Loucy (cell line): Measurements from ENCODE around the gene MRAP2.

Source experiments
- H2AFZ ChIP-seq: fragments of 200-600 bp; sonication (generic); 2 replicates; pipeline ENCODE4 v1.6.0; 2016; ENCODE audit warnings: antibody characterized with exemption, mild to moderate bottlenecking, low read length, moderate library complexity
- H3F3A ChIP-seq: fragments of 200-600 bp; 2 replicates; pipeline ENCODE4 v1.6.0; 2016; ENCODE audit warnings: antibody characterized with exemption, low read depth, mild to moderate bottlenecking
- H3K27me3 ChIP-seq: fragments of 200-600 bp; sonication (generic); 2 replicates; pipeline ENCODE4 v1.6.1; 2014; ENCODE audit warnings: low read length, mild to moderate bottlenecking; ENCODE audit not compliant: insufficient read depth, poor library complexity, severe bottlenecking
- H3K36me3 ChIP-seq: fragments of 200-600 bp; sonication (generic); 2 replicates; pipeline ENCODE4 v1.6.1; 2016; ENCODE audit warnings: low read length; ENCODE audit not compliant: insufficient read depth
- H3K4me1 ChIP-seq: fragments of 200-600 bp; sonication (generic); 2 replicates; pipeline ENCODE4 v1.5.1; 2014; ENCODE audit warnings: low read length, mild to moderate bottlenecking; ENCODE audit not compliant: insufficient read depth, poor library complexity, severe bottlenecking
- H3K4me2 ChIP-seq: fragments of 200-600 bp; sonication (generic); 2 replicates; pipeline ENCODE4 v1.6.0; 2014; ENCODE audit warnings: antibody characterized with exemption, low read length, low read depth, mild to moderate bottlenecking; ENCODE audit not compliant: poor library complexity, severe bottlenecking
- H3K4me3 ChIP-seq: fragments of 200-600 bp; sonication (generic); 2 replicates; pipeline ENCODE4 v1.5.1; 2014; ENCODE audit warnings: low read length, mild to moderate bottlenecking, mixed read lengths; ENCODE audit not compliant: poor library complexity, severe bottlenecking
- H3K79me2 ChIP-seq: fragments of 200-600 bp; sonication (generic); 2 replicates; pipeline ENCODE4 v1.6.1; 2014; ENCODE audit warnings: low read length; ENCODE audit not compliant: insufficient read depth
- H3K9ac ChIP-seq: fragments of 200-600 bp; sonication (generic); 2 replicates; pipeline ENCODE4 v1.6.0; 2014; ENCODE audit warnings: mild to moderate bottlenecking, low read depth, low read length, moderate library complexity; ENCODE audit not compliant: poor library complexity, severe bottlenecking
- H3K9me2 ChIP-seq: fragments of 200-600 bp; sonication (generic); replicated peaks from 2 replicates; pipeline ENCODE4 v1.6.1; 2016; ENCODE audit warnings: low read depth, low read length, mixed read lengths
- H3K9me3 ChIP-seq: fragments of 200-600 bp; sonication (generic); 2 replicates; pipeline ENCODE4 v1.6.1; 2014; ENCODE audit warnings: mild to moderate bottlenecking, antibody characterized with exemption, low read length, low read depth; ENCODE audit not compliant: insufficient read depth
- H4K20me1 ChIP-seq: fragments of 200-600 bp; sonication (generic); 2 replicates; pipeline ENCODE4 v1.6.0; 2014; ENCODE audit warnings: antibody characterized with exemption, low read length, mild to moderate bottlenecking; ENCODE audit not compliant: insufficient read depth, poor library complexity, severe bottlenecking
- EZH2phosphoT487 ChIP-seq: fragments of 200-600 bp; IDR thresholded peaks from 2 replicates; pipeline ENCODE4 v1.6.1; 2018; ENCODE audit warnings: antibody characterized with exemption, mild to moderate bottlenecking, moderate library complexity, borderline replicate concordance
- TF ChIP-seq, protein P1 (sequence below): fragments of 200-600 bp; sonication (generic); conservative IDR thresholded peaks from 2 replicates; pipeline ENCODE4 v1.5.1; 2014; ENCODE audit warnings: mild to moderate bottlenecking, antibody characterized with exemption, low read length

Gene MRAP2

DNA sequence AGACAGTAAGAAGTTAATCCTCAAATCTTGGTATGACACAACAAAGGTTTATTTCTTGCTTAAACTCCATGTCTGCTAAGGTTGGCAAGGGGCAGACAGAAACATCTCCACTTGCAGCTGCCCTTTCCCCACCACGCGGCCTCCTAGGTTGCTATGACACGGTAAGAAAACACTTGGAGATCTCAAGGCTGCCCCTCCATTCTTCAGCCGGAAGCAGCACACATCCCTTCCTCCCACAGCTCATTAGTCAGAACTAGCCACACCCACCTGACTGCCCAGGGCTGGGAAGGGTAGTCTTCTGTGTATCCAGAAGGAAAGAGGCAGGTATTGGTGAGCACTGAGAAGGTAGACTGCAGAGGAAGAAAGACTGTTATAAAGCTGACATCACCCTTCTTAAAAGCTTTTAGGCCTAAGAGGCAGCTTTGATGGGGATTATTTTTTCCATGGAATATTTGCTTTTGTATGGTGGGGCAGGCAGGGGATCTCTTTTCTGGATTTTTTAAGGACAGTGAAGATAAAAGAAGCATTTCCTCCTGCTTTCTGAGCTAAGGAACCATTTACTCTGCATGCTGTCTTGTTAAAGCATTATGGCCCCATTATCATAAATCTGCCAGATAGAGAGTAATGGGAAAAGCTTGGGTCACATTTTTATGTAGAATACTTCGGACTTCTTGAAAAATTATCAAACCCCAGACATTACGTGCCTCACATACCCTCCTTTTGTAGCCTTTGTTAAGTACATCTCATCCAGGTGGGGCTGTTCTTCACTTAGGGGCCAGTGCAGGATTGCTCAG is 41.6 kb downstream of the MRAP2 start:
- Histone ChIP-seq H3K4me2 (no peak overlapping the region), H3K9ac (no peak overlapping the region), H3K4me3 (no peak overlapping the region), H3K36me3 (no peaks in the 10 kb centered on the region), H3K9me2 (no peaks in the 10 kb centered on the region), H3K79me2 (no peaks in the 10 kb centered on the region), H3K27me3 (no peaks in the 10 kb centered on the region), H3K4me1 (no peaks in the 10 kb centered on the region), H4K20me1 (no peaks in the 10 kb centered on the region), H2AFZ (no peak overlapping the region), H3F3A (no peaks in the 10 kb centered on the region), H3K9me3 (no peaks in the 10 kb centered on the region)
- no peak for TF ChIP-seq EZH2phosphoT487
- TF ChIP-seq, protein P1, sequence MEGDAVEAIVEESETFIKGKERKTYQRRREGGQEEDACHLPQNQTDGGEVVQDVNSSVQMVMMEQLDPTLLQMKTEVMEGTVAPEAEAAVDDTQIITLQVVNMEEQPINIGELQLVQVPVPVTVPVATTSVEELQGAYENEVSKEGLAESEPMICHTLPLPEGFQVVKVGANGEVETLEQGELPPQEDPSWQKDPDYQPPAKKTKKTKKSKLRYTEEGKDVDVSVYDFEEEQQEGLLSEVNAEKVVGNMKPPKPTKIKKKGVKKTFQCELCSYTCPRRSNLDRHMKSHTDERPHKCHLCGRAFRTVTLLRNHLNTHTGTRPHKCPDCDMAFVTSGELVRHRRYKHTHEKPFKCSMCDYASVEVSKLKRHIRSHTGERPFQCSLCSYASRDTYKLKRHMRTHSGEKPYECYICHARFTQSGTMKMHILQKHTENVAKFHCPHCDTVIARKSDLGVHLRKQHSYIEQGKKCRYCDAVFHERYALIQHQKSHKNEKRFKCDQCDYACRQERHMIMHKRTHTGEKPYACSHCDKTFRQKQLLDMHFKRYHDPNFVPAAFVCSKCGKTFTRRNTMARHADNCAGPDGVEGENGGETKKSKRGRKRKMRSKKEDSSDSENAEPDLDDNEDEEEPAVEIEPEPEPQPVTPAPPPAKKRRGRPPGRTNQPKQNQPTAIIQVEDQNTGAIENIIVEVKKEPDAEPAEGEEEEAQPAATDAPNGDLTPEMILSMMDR = no peak

DNA sequence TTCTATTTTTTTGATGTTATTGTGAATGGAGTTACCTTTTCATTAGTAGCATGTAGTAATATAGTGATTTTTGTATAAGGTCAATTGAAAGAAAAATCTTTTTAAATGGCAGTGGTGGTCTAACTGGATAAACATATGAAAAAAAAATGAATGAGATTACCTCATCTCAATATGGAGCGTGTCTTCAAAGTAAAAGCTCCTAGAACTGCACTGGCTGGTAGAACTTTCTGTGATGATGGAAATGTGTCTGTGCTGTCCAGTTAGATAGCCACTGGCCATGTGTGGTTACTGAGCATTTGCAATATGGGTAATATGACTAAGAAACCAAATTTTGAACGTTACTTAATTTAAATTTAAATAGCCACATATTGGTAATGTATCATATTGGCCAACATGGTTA is 44.1 kb downstream of the MRAP2 start:
- Histone ChIP-seq H3K79me2 (no peaks in the 10 kb centered on the region), H3K9ac (no peak overlapping the region), H3K9me3 (no peaks in the 10 kb centered on the region), H4K20me1 (no peaks in the 10 kb centered on the region), H3K36me3 (no peaks in the 10 kb centered on the region), H3K4me2 (no peak overlapping the region), H3K4me1 (no peaks in the 10 kb centered on the region), H3K27me3 (no peaks in the 10 kb centered on the region), H3K4me3 (no peak overlapping the region), H3F3A (no peaks in the 10 kb centered on the region), H2AFZ (no peak overlapping the region), H3K9me2 (no peaks in the 10 kb centered on the region)
- TF ChIP-seq, protein P1 = no peak
- TF ChIP-seq EZH2phosphoT487 = no peak

- H3K9me2 ChIP-seq = no peaks in the 10 kb centered on the region
- H3F3A ChIP-seq = no peaks in the 10 kb centered on the region
- H3K4me2 ChIP-seq = no peak overlapping the region
- TF ChIP-seq, protein P1 = no peak
- TF ChIP-seq EZH2phosphoT487 = no peak
- H3K4me3 ChIP-seq = no peak overlapping the region
- H3K9ac ChIP-seq = no peak overlapping the region
- H3K27me3 ChIP-seq = no peaks in the 10 kb centered on the region
- H4K20me1 ChIP-seq = no peaks in the 10 kb centered on the region
- no peaks in the 10 kb centered on the region for H3K36me3 ChIP-seq
- H3K9me3 ChIP-seq = no peaks in the 10 kb centered on the region
- H2AFZ ChIP-seq = no peak overlapping the region
- H3K4me1 ChIP-seq = no peaks in the 10 kb centered on the region
- no peaks in the 10 kb centered on the region for H3K79me2 ChIP-seq
Observed at GRCh38 chr6:84078335-84078734, 44.8 kb downstream of the MRAP2 start.
